NCI-H1092 (cell line): ENCODE data around the gene SNRPD3.
"Not testable (repeated sequence)": the region's sequence is repeated elsewhere in the genome, so short reads cannot be mapped to it uniquely, and the experiment has no call there.

ENCODE experiments used
- DNase-seq: peaks from one replicate; lab custom pipeline; 2025; lab: John Stamatoyannopoulos, UW

SNRPD3 gene

GRCh38 chr22:24592058-24592850, 36.5 kb downstream of the SNRPD3 start:
- DNase-seq = no peak

DNA sequence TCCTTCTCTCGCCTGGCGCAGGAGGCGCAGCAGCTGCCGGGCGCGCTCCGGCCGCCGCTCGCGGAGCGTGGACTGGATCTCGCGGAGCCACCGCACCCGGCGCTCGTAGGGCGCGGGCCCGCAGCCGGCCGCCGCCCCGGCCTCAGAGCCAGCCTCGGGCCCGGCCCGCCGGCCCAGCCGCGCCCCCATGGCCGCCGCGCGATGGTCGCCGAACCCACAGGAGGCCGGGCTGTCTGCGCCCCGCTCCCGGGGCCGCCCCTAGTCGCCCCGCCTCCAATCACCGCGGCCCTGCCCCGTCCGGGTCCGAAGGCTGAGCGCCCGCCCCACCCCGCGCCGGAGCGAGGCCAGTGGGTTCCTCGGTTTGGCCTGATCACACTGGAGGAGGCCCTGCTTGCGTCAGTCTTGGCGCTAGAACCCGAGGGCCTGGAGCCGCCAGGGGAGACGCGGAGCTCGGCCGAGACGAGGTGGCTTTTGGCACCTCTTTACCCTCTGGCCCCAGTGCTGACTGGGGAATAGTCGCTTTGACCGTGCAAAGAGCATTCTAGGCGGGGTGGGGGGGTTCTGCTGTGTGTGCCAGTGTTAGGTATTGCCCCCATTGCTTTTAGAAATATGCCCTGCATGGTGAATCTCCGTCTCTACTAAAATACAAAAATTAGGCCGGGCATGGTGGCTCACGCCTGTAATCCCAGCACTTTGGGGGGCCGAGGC, 37.2 kb downstream of the SNRPD3 start, which contains the start of gene LRRC75B:
LRRC75B (minus strand) TSS at position 223 of the 708 bp plus-strand sequence; CDS start at position 189, 34 bp downstream.
- DNase-seq = peak; percentile 60

DNA sequence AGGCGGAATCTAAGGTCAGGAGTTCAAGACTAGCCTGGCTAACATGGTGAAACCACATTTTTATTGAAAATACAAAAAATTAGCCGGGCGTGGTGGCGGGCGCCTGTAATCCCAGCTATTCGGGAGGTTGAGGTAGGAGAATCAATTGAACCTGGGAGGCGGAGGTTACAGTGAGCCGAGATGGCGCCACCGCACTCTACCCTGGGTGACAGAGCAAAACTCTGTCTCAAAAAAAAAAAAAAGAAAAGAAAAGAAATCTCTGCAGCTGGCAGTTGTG, 37.7 kb downstream of the SNRPD3 start:
- DNase-seq = not testable (repeated sequence)

GRCh38 chr22:24593836-24594568, 38.2 kb downstream of the SNRPD3 start:
- no peak for DNase-seq

- no peak for DNase-seq
Measured at GRCh38 chr22:24594569-24595120, 38.8 kb downstream of the SNRPD3 start.

- DNase-seq = no peak
Measured at GRCh38 chr22:24595228-24595627, 39.4 kb downstream of the SNRPD3 start.

DNA sequence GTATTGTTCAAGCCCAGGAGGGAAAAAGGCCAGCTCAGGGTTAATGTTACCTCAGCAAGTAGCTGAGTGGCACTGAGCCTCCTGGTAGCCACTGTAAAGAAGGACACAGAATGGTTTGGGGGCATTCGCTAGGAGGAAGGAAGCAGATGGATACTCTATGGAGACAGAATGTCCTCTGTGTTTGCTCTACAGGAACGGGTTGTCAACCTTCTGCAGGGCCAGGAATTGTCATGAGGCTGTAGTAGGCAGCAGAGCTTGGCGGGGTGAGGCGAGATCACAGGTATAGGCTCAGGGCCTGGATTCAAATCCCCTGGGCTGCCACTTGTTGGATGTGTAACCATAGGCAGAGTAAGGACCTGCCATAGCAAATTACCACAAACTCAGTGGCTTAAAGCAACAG, 40.1 kb downstream of the SNRPD3 start:
- DNase-seq = no peak

DNA sequence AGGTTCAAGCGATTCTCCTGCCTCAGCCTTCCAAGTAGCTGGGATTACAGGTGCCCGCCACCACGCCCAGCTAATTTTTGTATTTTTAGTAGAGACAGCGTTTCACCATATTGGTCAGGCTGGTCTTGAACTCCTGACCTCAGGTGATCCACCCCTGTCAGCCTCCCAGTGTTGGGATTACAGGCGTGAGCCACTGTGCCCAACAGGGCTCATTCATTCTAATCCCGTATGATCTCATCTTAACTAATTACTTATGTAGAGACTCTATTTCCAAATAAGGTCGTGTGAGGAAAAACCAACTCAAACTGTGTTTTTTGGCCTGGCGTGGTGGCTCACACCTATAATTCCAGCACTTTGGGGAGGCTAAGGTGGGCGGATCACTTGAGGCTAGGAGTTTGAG, 41.3 kb downstream of the SNRPD3 start:
- DNase-seq = not testable (repeated sequence)

- no peak for DNase-seq
Measured at GRCh38 chr22:24599514-24599913, 43.7 kb downstream of the SNRPD3 start.

- DNase-seq = not testable (repeated sequence)
Measured at GRCh38 chr22:24599958-24600715, 44.3 kb downstream of the SNRPD3 start.

GRCh38 chr22:24601217-24602104, 45.7 kb downstream of the SNRPD3 start:
- no peak for DNase-seq

GRCh38 chr22:24602105-24602749, 46.4 kb downstream of the SNRPD3 start:
- not testable (repeated sequence) for DNase-seq

DNA sequence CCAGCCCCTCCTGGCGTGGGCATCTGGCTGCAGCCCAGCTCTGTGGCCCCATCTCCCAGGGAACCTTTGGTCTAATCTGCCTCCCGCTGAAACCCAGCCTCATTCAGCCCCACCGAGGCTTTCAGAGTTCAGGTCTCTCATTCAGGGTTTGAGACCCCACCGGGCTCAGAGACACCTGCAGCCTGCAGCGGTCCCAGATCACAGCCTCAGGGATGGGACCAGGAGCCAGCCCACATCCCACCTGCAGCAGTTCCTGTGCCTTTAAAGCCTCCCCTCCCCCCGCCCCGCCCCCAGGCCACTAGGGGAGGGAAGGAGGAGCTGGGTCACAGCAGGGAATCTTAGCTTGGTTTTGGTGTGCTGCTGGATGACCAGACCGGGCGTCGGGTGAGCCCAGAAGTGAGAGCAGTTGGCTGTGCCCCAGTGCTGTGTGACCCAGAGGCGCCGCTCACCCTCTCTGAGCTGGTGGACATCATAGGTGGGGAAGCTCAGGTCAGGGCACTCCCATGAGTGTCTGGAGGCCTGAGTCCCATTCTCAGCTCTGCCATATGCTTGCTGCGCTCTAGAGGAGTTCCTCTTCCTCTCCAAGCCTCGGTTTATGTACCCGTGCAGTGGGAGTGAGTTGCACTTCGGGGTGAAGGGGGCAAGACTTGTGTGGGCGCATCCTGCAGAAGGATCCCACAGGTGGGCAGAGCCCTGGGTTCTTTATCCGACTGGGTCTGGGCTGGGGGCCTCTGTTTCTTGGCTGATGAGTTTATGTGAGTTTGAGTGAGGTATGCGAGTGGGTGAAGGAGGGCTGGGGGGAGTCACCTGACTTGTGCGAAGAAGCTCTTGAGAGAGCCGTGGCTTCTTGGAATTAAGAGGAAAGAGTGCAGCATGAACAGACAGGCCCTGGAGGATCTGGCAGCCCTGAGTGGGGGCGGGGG, 47.3 kb downstream of the SNRPD3 start, which contains the start of gene GGT1:
GGT1 (plus strand) TSS at position 347 of the 923 bp plus-strand sequence. CDS start 7,889 bp downstream, outside the sequence.
- not testable (repeated sequence) for DNase-seq

DNA sequence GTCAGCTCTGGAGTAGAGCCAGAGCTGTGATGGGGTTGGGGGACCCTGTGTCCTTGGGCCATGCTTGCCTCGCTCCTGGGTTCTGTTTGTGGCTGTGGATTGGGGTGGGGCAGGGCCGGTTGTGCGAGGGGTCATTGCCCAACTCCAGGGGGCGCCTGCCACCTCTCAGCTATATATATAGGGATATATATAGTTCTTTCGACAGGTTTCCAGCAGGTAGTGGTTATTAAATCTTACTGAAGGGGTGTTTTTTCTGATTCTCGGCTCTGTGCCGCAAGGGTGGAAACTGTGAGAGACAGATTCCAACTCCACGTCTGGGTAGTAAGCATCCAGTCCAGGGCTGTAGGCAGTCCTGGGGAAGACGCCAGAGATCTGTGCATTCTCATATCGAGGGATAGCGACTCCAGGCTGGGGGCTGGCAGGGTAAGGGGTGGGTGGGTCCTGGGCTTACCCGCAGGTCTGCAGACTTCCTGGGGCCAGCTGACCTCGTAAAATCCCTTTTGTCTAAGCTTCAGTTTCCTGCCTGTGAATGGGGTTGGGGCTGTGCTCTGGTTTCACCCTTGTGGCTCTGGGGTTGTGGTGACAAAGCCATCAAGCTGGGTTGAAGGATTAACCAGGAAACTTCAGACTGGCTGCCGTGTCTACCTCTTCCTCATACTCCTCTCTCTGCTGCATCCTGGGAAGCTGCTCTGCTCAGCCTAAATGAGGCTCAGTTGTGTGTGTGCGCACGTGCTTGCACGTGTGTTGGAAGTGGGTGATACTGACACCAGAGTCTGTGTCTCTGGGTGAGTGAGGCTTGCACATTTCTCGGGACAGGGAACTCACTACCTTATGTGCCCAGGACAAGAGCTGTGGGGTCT, 48.2 kb downstream of the SNRPD3 start:
- not testable (repeated sequence) for DNase-seq

DNA sequence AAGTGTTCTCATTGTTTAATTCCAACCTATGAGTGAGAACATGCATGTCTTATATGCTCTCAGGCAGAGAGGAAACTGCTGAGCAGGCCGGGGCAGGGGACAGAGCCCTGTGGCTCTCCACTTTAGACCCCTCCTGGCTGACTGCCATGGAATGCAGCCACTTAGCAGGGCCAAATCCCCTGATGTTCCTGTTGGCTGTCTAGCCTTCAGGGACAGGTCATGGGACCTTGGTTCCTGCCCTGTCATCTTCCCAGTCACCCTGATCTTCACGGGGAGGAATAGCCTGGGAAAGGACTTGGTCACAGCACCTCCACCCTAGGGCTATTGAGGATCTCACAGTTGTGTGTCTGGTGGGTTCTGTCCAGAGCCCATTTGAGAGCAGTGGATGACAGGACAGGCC, 50.5 kb downstream of the SNRPD3 start:
- DNase-seq = not testable (repeated sequence)

DNA sequence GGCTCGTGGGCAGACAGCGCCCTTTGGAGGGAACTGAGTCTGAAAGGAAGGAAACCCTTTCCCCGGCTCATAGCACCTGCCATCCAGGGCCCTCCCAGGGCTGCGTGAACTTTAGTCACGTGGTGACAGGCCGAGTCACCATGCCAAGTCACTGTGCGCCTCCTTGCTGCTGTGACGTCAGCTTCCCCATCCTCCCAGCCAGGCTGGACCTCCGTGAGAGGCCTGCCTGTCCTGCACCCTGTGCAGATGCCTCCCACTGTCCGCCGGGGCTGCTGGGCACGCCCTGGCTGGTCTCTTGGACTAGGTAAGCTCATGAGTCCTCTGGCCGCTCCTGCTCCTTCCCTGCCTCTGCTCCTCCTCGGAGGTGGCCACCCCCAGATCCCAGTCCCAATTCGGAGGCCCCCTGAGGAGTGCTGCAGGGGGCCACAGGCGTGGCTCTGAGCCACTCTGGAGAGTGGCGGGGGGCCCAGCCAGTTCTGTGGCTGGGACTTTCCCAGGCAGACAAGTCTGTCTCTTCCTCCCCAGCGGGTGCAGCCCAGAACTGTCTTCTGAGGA, 51.7 kb downstream of the SNRPD3 start:
- not testable (repeated sequence) for DNase-seq

GRCh38 chr22:24608327-24608726, 52.5 kb downstream of the SNRPD3 start:
- DNase-seq = not testable (repeated sequence)
